HEK293 (cell line): Measurements from ENCODE around the gene SPRR5.

Experiments
- CTCF ChIA-PET: fragments of 350-600 bp; formaldehyde crosslinking; extraction: SDS; loops from one replicate; lab custom pipeline; 2021; ENCODE audit warnings: antibody characterized with exemption; lab: Yijun Ruan, JAX
- POLR2A ChIA-PET: fragments of 300-600 bp; formaldehyde crosslinking; extraction: SDS; loops from one replicate; lab custom pipeline; 2020; ENCODE audit warnings: antibody characterized with exemption, inconsistent platforms; lab: Yijun Ruan, JAX
- H3K27ac ChIP-seq: fragments of 200-500 bp; sonication (Bioruptor generic); 2 replicates; pipeline ENCODE4 v1.5.1; 2014; ENCODE audit warnings: low read depth, low read length, control low read depth, inconsistent platforms; ENCODE audit errors: extremely low read depth
- H3K36me3 ChIP-seq, 2 experiments: fragments of 200-500 bp in 1 of 2; sonication (Bioruptor generic) in 1 of 2; 1 replicate in 1 of 2; 2 replicates in 1 of 2; pipeline ENCODE4 v1.5.1; 2014 to 2017; ENCODE audit warnings: inconsistent platforms in 2 of 2, low read length in 2 of 2; ENCODE audit not compliant: control insufficient read depth in 2 of 2, insufficient read depth in 1 of 2
- H3K4me1 ChIP-seq: fragments of 200-500 bp; sonication (Bioruptor generic); 2 replicates; pipeline ENCODE4 v1.5.1; 2014; ENCODE audit warnings: mild to moderate bottlenecking, low read length, inconsistent platforms; ENCODE audit not compliant: control insufficient read depth, insufficient read depth
- H3K4me3 ChIP-seq: 2 replicates; pipeline ENCODE4 v1.5.1; 2011; ENCODE audit warnings: low read depth, mild to moderate bottlenecking, control low read depth, low read length, moderate library complexity
- H3K9me3 ChIP-seq: fragments of 200-500 bp; sonication (Bioruptor generic); 2 replicates; pipeline ENCODE4 v1.5.1; 2014; ENCODE audit warnings: low read depth, low read length, inconsistent platforms; ENCODE audit not compliant: control insufficient read depth, insufficient read depth
- BCL11B ChIP-seq: fragments of 450-650 bp; formaldehyde crosslinking; IDR thresholded peaks from 2 replicates; pipeline ENCODE4 v1.5.1; 2016; ENCODE audit warnings: low read depth, missing biosample characterization, missing genetic modification characterization
- GLI2 ChIP-seq: fragments of 450-650 bp; formaldehyde crosslinking; IDR thresholded peaks from 2 replicates; pipeline ENCODE4; 2017; ENCODE audit warnings: missing biosample characterization, missing genetic modification characterization, low read depth, borderline replicate concordance
- GLIS2 ChIP-seq: fragments of 450-650 bp; formaldehyde crosslinking; IDR thresholded peaks from 2 replicates; pipeline ENCODE4 v1.5.1; 2016; ENCODE audit warnings: missing biosample characterization, missing genetic modification characterization
- YY1 ChIP-seq: fragments of 450-650 bp; formaldehyde crosslinking; IDR thresholded peaks from 2 replicates; pipeline ENCODE4 v1.5.1; 2018; ENCODE audit warnings: missing biosample characterization, missing genetic modification characterization
- ZBTB17 ChIP-seq: fragments of 450-650 bp; formaldehyde crosslinking; IDR thresholded peaks from 2 replicates; pipeline ENCODE4 v1.5.1; 2016; ENCODE audit warnings: missing biosample characterization, missing genetic modification characterization
- ZFP69B ChIP-seq: fragments of 450-650 bp; formaldehyde crosslinking; IDR thresholded peaks from 2 replicates; pipeline ENCODE4 v1.5.1; 2016; ENCODE audit warnings: missing biosample characterization, missing genetic modification characterization
- ZNF140 ChIP-seq: fragments of 450-650 bp; formaldehyde crosslinking; IDR thresholded peaks from 2 replicates; pipeline ENCODE4 v1.5.1; 2016; ENCODE audit warnings: missing biosample characterization, missing genetic modification characterization
- ZNF214 ChIP-seq: fragments of 450-650 bp; formaldehyde crosslinking; IDR thresholded peaks from 2 replicates; pipeline ENCODE4 v1.5.1; 2017; ENCODE audit warnings: missing biosample characterization, mild to moderate bottlenecking, missing genetic modification characterization, borderline replicate concordance
- ZNF423 ChIP-seq: fragments of 450-650 bp; formaldehyde crosslinking; IDR thresholded peaks from 2 replicates; pipeline ENCODE4 v1.5.1; 2016; ENCODE audit warnings: missing biosample characterization, missing genetic modification characterization
- ZNF530 ChIP-seq: fragments of 450-650 bp; formaldehyde crosslinking; IDR thresholded peaks from 2 replicates; pipeline ENCODE4 v1.5.1; 2016; ENCODE audit warnings: low read depth, missing biosample characterization, missing genetic modification characterization
- ZNF558 ChIP-seq: fragments of 450-650 bp; formaldehyde crosslinking; IDR thresholded peaks from 2 replicates; pipeline ENCODE4 v1.5.1; 2016; ENCODE audit warnings: missing biosample characterization, missing genetic modification characterization
- ZNF596 ChIP-seq: fragments of 450-650 bp; IDR thresholded peaks from 2 replicates; pipeline ENCODE4 v1.5.0; 2018; ENCODE audit warnings: missing biosample characterization, mild to moderate bottlenecking, missing genetic modification characterization, moderate library complexity
- ZNF747 ChIP-seq: fragments of 450-650 bp; formaldehyde crosslinking; IDR thresholded peaks from 2 replicates; pipeline ENCODE4 v1.5.1; 2016; ENCODE audit warnings: missing biosample characterization, missing genetic modification characterization
- ZNF76 ChIP-seq: fragments of 450-650 bp; formaldehyde crosslinking; IDR thresholded peaks from 2 replicates; pipeline ENCODE4; 2016; ENCODE audit warnings: low read depth, missing biosample characterization, missing genetic modification characterization, borderline replicate concordance
- ZNF768 ChIP-seq: fragments of 450-650 bp; formaldehyde crosslinking; IDR thresholded peaks from 2 replicates; pipeline ENCODE4 v1.5.1; 2018; ENCODE audit warnings: missing biosample characterization, mild to moderate bottlenecking, missing genetic modification characterization
- ZNF791 ChIP-seq: fragments of 450-650 bp; formaldehyde crosslinking; IDR thresholded peaks from 2 replicates; pipeline ENCODE4 v1.5.1; 2016; ENCODE audit warnings: missing biosample characterization, missing genetic modification characterization
- TF ChIP-seq, protein P1 (sequence below): fragments of 450-650 bp; formaldehyde crosslinking; IDR thresholded peaks from 2 replicates; pipeline ENCODE4 v1.5.1; 2016; ENCODE audit warnings: missing biosample characterization, missing genetic modification characterization
- TF ChIP-seq, protein P2 (sequence below): fragments of 450-650 bp; formaldehyde crosslinking; IDR thresholded peaks from 2 replicates; pipeline ENCODE4 v1.5.1; 2017; ENCODE audit warnings: missing biosample characterization, missing genetic modification characterization
- TF ChIP-seq, protein P3 (sequence below): fragments of 450-650 bp; formaldehyde crosslinking; IDR thresholded peaks from 2 replicates; pipeline ENCODE4 v1.5.1; 2016; ENCODE audit warnings: missing biosample characterization, missing genetic modification characterization

SPRR5 gene

DNA sequence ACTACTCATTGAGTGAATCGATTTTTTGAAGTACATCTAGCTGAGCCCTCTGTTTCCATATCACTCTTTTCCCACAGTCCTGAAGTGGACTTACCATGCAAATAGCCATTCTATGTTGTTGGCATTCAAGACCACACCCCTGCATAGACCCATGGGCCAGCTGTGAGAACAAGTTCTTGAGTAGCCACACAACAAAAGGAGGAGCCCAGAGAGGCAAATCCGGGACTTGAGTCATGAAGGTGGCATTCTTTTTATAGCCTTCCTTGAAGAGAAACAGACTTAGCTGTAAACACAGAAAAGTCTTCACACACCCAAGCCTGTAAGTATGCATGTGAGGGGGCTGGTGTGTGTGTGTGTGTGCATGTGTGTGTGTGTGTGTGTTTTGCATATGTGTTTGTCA, 13.8 kb upstream of the SPRR5 start:
- Histone ChIP-seq H3K4me1 (no peaks in the 10 kb centered on the region), H3K36me3 (no peaks in the 10 kb centered on the region), H3K9me3 (no peaks in the 10 kb centered on the region), H3K27ac (no peak overlapping the region), H3K4me3 (no peak overlapping the region)
- ChIA-PET POLR2A (no interaction called here), CTCF (interaction anchor here (0.9 to 1.4 kb wide), 2 partner anchors 15 to 55 kb away, joined by 4 read pairs; partner anchors contain the start of gene SMCP)
- no peak for TF ChIP-seq ZNF214 (tag by site-specific recombination)

DNA sequence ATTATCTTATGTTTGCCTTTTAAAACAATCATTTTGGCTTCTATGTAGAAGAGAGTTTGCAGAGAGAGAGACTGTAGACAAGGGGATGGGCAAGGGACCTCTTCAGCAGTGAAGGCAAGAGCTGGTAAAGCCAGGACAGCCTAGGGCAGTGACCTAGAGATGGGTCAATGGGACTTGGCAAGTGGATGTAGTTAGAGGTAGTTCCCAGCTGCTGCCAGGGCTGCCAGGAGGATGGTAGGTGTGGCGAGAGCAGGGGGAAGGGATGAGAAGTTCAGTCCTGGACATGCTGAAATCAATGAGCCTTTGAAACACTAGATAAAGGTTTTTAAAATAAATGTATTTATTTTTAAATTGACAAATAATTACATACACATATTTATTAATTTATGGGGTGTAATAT, 6.4 kb upstream of the SPRR5 start:
- H3K4me3 ChIP-seq, result no peak overlapping the region
- CTCF ChIA-PET, result no interaction called here
- no peak overlapping the region for H3K27ac ChIP-seq
- H3K36me3 ChIP-seq, result no peaks in the 10 kb centered on the region
- H3K9me3 ChIP-seq, result no peaks in the 10 kb centered on the region
- H3K4me1 ChIP-seq, result no peaks in the 10 kb centered on the region
- POLR2A ChIA-PET, result no interaction called here
- no peak for TF ChIP-seq ZNF768 (tag by site-specific recombination)
- no peak for TF ChIP-seq ZNF76
- TF ChIP-seq, all 188 proteins: peak for 0

DNA sequence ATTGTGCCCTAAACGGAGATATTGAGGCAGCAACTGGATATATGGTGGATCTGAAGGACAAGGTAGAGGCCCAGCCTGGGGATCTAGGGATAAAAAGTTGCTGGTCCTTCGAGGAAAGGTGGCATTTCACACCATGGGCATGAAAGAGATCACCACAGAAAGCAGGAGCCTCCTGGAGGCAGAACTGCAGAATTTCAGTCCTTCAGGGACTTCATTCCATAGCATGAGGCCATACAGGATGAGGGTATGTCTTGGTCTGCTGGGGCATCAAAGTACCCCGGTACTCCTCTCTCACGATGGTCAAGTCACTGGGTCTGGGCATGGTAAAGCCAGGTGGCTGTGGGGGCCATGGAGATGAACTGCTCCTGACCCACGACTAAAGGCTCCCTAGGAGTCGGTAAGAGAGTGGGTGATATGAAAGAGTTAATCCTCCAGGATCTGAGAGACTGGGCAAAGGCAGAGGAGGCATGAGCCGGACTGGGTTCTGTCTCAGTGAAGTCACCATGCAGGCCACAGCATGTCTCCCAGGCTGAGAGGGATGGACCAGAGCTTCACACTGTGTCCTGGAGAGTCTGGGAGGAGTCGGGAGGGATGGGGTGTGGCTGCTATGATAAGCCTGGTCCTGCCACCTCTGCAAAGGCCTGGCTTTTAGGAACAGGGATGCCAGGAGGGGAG, 5.8 kb upstream of the SPRR5 start:
- Histone ChIP-seq H3K27ac (no peak overlapping the region), H3K4me3 (no peak overlapping the region), H3K36me3 (no peaks in the 10 kb centered on the region), H3K9me3 (no peaks in the 10 kb centered on the region), H3K4me1 (no peaks in the 10 kb centered on the region)
- ChIA-PET POLR2A (no interaction called here), CTCF (no interaction called here)
- TF ChIP-seq ZNF791 (tag by site-specific recombination) (no peak), ZNF747 (tag by site-specific recombination) (no peak), ZFP69B (no peak), ZNF596 (no peak), ZNF140 (no peak), YY1 (tag by site-specific recombination) (no peak), ZNF530 (tag by site-specific recombination) (no peak), ZNF558 (tag by site-specific recombination) (no peak), GLIS2 (tag by site-specific recombination) (no peak), BCL11B (no peak), GLI2 (tag by site-specific recombination) (no peak), ZNF423 (no peak), ZBTB17 (tag by site-specific recombination) (no peak)
- TF ChIP-seq, protein P1, sequence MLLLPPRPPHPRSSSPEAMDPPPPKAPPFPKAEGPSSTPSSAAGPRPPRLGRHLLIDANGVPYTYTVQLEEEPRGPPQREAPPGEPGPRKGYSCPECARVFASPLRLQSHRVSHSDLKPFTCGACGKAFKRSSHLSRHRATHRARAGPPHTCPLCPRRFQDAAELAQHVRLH (tag by site-specific recombination), result no peak
- TF ChIP-seq, protein P2, sequence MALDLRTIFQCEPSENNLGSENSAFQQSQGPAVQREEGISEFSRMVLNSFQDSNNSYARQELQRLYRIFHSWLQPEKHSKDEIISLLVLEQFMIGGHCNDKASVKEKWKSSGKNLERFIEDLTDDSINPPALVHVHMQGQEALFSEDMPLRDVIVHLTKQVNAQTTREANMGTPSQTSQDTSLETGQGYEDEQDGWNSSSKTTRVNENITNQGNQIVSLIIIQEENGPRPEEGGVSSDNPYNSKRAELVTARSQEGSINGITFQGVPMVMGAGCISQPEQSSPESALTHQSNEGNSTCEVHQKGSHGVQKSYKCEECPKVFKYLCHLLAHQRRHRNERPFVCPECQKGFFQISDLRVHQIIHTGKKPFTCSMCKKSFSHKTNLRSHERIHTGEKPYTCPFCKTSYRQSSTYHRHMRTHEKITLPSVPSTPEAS (tag by site-specific recombination), result no peak
- TF ChIP-seq, protein P3, sequence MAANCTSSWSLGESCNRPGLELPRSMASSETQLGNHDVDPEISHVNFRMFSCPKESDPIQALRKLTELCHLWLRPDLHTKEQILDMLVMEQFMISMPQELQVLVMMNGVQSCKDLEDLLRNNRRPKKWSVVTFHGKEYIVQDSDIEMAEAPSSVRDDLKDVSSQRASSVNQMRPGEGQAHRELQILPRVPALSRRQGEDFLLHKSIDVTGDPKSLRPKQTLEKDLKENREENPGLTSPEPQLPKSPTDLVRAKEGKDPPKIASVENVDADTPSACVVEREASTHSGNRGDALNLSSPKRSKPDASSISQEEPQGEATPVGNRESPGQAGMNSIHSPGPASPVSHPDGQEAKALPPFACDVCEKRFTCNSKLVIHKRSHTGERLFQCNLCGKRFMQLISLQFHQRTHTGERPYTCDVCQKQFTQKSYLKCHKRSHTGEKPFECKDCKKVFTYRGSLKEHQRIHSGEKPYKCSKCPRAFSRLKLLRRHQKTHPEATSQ (tag by site-specific recombination), result no peak
